Activated CD4-positive, alpha-beta T cell treated with anti-CD3 and anti-CD28 coated beads, Interleukin-2, amount 50 U/mL, for 1 hour (primary cell): ENCODE results near the gene ATCAY.
"Not testable (repeated sequence)": the region's sequence is repeated elsewhere in the genome, so short reads cannot be mapped to it uniquely, and the experiment has no call there.

Experiments used
- DNase-seq: peaks from one replicate; pipeline ENCODE4 v3.0.0-alpha.2; 2020

ATCAY gene

GRCh38 chr19:3949997-3950859 is 69.7 kb downstream of the ATCAY start:
- DNase-seq: no peak

GRCh38 chr19:3950871-3951861 is 70.7 kb downstream of the ATCAY start:
- DNase-seq: no peak

GRCh38 chr19:3952755-3953276 is 72.3 kb downstream of the ATCAY start:
- DNase-seq: not testable (repeated sequence)

GRCh38 chr19:3954107-3954506 is 73.6 kb downstream of the ATCAY start:
- no peak for DNase-seq

GRCh38 chr19:3955276-3955675 is 74.8 kb downstream of the ATCAY start:
- not testable (repeated sequence) for DNase-seq

- no peak for DNase-seq
These were observed 75.2 kb downstream of the ATCAY start for GRCh38 chr19:3955688-3956087.

GRCh38 chr19:3958836-3959765 is 78.6 kb downstream of the ATCAY start:
- no peak for DNase-seq

- no peak for DNase-seq
These were observed 79.3 kb downstream of the ATCAY start for GRCh38 chr19:3959766-3960131.

- DNase-seq: no peak
These were observed 80.5 kb downstream of the ATCAY start for GRCh38 chr19:3961007-3961406.

- no peak for DNase-seq
These were observed 83.2 kb downstream of the ATCAY start for GRCh38 chr19:3963458-3964255.

GRCh38 chr19:3964256-3965194 is 84.0 kb downstream of the ATCAY start:
- DNase-seq: no peak

GRCh38 chr19:3966051-3967017 is 85.8 kb downstream of the ATCAY start:
- no peak for DNase-seq

GRCh38 chr19:3967983-3968382 is 87.5 kb downstream of the ATCAY start:
- not testable (repeated sequence) for DNase-seq

- no peak for DNase-seq
These were observed 88.3 kb downstream of the ATCAY start for GRCh38 chr19:3968556-3969434.

- DNase-seq: no peak
These were observed 89.2 kb downstream of the ATCAY start for GRCh38 chr19:3969435-3970312.

- no peak for DNase-seq
These were observed 89.9 kb downstream of the ATCAY start for GRCh38 chr19:3970313-3970807.
